Measurements from ENCODE around the gene RRAS2.

RRAS2 gene

GRCh38 chr11:14340721-14341120 lies 18.3 kb downstream of the RRAS2 start:
- TF ChIP-seq SIN3A (IDR thresholded peaks at IDR 0.05; ENCODE audit: borderline replicate concordance, insufficient read depth, low read length), result no peak
- no peak for TF ChIP-seq REST (IDR thresholded peaks at IDR 0.05; ENCODE audit: insufficient read depth in 1 of 2, low read depth in 2 of 2, low read length in 2 of 2)
- no peak for TF ChIP-seq FOXP2 (optimal IDR thresholded peaks at IDR 0.05; ENCODE audit: borderline replicate concordance, extremely low read depth, extremely low read length, insufficient read depth)
- TF ChIP-seq TAF1 (IDR thresholded peaks at IDR 0.05; ENCODE audit: borderline replicate concordance, insufficient read depth, low read length), result no peak
- TF ChIP-seq POLR2AphosphoS5 (IDR thresholded peaks at IDR 0.05; ENCODE audit: low read depth, low read length), result no peak

- no peak for TF ChIP-seq TAF1 (IDR thresholded peaks at IDR 0.05; ENCODE audit: borderline replicate concordance, insufficient read depth, low read length)
- TF ChIP-seq FOXP2 (optimal IDR thresholded peaks at IDR 0.05; ENCODE audit: borderline replicate concordance, extremely low read depth, extremely low read length, insufficient read depth), result no peak
- no peak for TF ChIP-seq SIN3A (IDR thresholded peaks at IDR 0.05; ENCODE audit: borderline replicate concordance, insufficient read depth, low read length)
- no peak for TF ChIP-seq POLR2AphosphoS5 (IDR thresholded peaks at IDR 0.05; ENCODE audit: low read depth, low read length)
- TF ChIP-seq REST (IDR thresholded peaks at IDR 0.05; ENCODE audit: insufficient read depth in 1 of 2, low read depth in 2 of 2, low read length in 2 of 2), result no peak
These were observed 19.6 kb downstream of the RRAS2 start for GRCh38 chr11:14339356-14339755.

GRCh38 chr11:14336507-14337503 lies 22.2 kb downstream of the RRAS2 start:
- no peak for TF ChIP-seq POLR2AphosphoS5 (IDR thresholded peaks at IDR 0.05; ENCODE audit: low read depth, low read length)
- TF ChIP-seq TAF1 (IDR thresholded peaks at IDR 0.05; ENCODE audit: borderline replicate concordance, insufficient read depth, low read length), result peak; percentile 22; the same call in 1 of the 2 replicates

- TF ChIP-seq POLR2AphosphoS5 (IDR thresholded peaks at IDR 0.05; ENCODE audit: low read depth, low read length) (no peak), SIN3A (IDR thresholded peaks at IDR 0.05; ENCODE audit: borderline replicate concordance, insufficient read depth, low read length) (no peak), TAF1 (IDR thresholded peaks at IDR 0.05; ENCODE audit: borderline replicate concordance, insufficient read depth, low read length) (no peak), FOXP2 (optimal IDR thresholded peaks at IDR 0.05; ENCODE audit: borderline replicate concordance, extremely low read depth, extremely low read length, insufficient read depth) (no peak), REST (IDR thresholded peaks at IDR 0.05; ENCODE audit: insufficient read depth in 1 of 2, low read depth in 2 of 2, low read length in 2 of 2) (no peak)
These were observed 23.3 kb downstream of the RRAS2 start for GRCh38 chr11:14335712-14336111.

GRCh38 chr11:14334893-14335292 lies 24.1 kb downstream of the RRAS2 start:
- no peak for TF ChIP-seq FOXP2 (optimal IDR thresholded peaks at IDR 0.05; ENCODE audit: borderline replicate concordance, extremely low read depth, extremely low read length, insufficient read depth)
- TF ChIP-seq SIN3A (IDR thresholded peaks at IDR 0.05; ENCODE audit: borderline replicate concordance, insufficient read depth, low read length), result no peak
- TF ChIP-seq REST (IDR thresholded peaks at IDR 0.05; ENCODE audit: insufficient read depth in 1 of 2, low read depth in 2 of 2, low read length in 2 of 2), result no peak
- TF ChIP-seq TAF1 (IDR thresholded peaks at IDR 0.05; ENCODE audit: borderline replicate concordance, insufficient read depth, low read length), result no peak
